HG02970 (cell line): ENCODE data around the gene RASGRP2.

Source experiments
- ATAC-seq: cut with Tn5 transposase; IDR thresholded peaks from one replicate; pipeline ENCODE4 v1.9.1; 2021; ENCODE audit warnings: mild to moderate bottlenecking, moderate library complexity, moderate number of reproducible peaks; ENCODE audit not compliant: unreplicated experiment, low FRiP score

The RASGRP2 gene

DNA sequence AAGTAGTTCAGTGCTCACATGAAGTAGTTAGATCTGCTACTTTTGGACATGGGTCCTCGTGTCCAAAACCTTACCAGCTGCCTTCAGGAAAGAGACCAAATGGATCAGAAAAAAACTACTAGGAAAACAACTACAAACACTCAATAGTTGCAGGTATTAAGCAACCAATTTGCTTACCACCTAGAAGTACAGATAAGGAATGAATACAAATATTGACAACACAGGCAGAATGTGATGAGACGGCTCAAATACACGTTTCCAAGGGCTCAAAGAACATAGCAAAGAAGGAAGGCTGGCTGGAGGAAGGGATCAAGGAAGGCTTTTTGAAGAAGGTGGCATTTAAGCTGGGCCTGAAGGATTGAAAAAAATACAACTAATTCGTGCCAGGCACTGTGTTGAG lies 62.8 kb downstream of the RASGRP2 start:
- ATAC-seq: no peak

DNA sequence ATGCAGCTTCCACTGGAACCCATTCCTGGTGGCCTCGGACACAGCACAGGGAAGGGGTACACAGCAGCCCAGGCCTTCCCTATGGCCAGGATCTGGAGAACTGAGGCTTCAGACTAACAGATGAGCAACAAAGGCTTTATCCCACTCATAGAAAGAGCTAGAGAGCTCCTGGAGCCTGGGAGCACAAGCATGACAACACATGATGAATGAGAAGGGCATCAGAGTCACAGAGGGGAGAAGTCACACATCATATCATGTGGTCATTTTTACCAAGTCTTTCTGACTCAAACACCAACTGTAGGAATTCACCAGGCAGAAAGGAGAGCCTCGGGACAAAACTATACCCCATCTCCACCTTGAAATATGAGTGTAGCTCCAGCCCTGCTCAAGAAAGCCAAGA lies 64.1 kb downstream of the RASGRP2 start:
- ATAC-seq: no peak

DNA sequence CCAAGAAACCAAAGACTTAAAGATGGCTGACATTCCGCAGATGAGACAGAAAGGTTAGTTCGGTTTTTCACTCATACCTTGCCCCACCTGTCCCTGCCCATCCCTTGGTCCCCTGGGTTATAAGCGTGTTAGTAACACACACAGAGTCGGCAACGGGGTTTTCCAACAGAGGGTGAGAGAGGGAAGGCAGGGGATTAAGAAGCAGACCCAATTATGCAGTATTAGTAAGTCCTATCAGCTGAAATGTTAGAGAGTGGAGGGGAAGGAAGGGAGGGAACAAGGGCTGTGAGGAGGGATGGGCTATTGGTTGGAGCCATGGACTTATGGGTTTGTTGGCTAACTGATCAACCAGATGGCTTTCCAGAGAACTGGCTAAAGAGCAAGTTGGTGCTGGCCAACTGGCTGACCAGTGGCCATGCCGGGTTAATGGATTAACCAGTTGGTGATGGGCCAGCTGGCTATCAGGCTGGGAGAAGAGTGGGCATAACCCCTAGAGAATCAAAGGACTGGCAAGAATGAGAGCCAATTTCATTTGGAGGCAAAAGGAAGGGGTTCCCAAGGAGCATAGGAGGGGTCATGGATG lies 66.4 kb downstream of the RASGRP2 start:
- ATAC-seq: no peak
